GM06990 (cell line): Measurements from ENCODE around the gene EBF3.

Source experiments
- DNase-seq: peaks from one replicate; pipeline ENCODE4 v3.0.0-alpha.2; 2011; ENCODE audit not compliant: insufficient read length; ENCODE audit errors: extremely low read depth
- H3K27me3 ChIP-seq: replicated peaks from 2 replicates; pipeline ENCODE4 v1.6.0; 2011; ENCODE audit warnings: low read length; ENCODE audit not compliant: control insufficient read depth, insufficient read depth
- H3K36me3 ChIP-seq: 2 replicates; pipeline ENCODE4 v1.5.1; 2011; ENCODE audit warnings: low read length; ENCODE audit not compliant: control insufficient read depth, insufficient read depth
- H3K4me3 ChIP-seq: replicated peaks from 2 replicates; pipeline ENCODE4 v1.5.1; 2011; ENCODE audit warnings: low read depth, mild to moderate bottlenecking, control low read depth, low read length
- CTCF ChIP-seq: IDR thresholded peaks from 2 replicates; pipeline ENCODE4 v1.5.1; 2011; ENCODE audit warnings: low read length, control low read depth, mild to moderate bottlenecking, inconsistent platforms; ENCODE audit not compliant: insufficient read depth, poor library complexity, severe bottlenecking

The EBF3 gene

GRCh38 chr10:129935102-129935866, 28.8 kb downstream of the EBF3 start:
- no peaks in the 10 kb centered on the region for H3K36me3 ChIP-seq
- TF ChIP-seq CTCF, result no peak
- H3K4me3 ChIP-seq, result no peak overlapping the region
- no peak for DNase-seq
- H3K27me3 ChIP-seq, result no peaks in the 10 kb centered on the region

- no peak for DNase-seq
- TF ChIP-seq CTCF, result no peak
- Histone ChIP-seq H3K4me3 (no peak overlapping the region), H3K36me3 (no peaks in the 10 kb centered on the region), H3K27me3 (no peaks in the 10 kb centered on the region)
Measured at GRCh38 chr10:129934196-129934925, 29.7 kb downstream of the EBF3 start.

GRCh38 chr10:129933456-129934092, 30.5 kb downstream of the EBF3 start:
- Histone ChIP-seq H3K36me3 (no peaks in the 10 kb centered on the region), H3K4me3 (no peak overlapping the region), H3K27me3 (no peaks in the 10 kb centered on the region)
- no peak for TF ChIP-seq CTCF
- DNase-seq, result no peak

GRCh38 chr10:129932751-129933433, 31.2 kb downstream of the EBF3 start:
- DNase-seq, result no peak
- H3K36me3 ChIP-seq, result no peaks in the 10 kb centered on the region
- H3K27me3 ChIP-seq, result no peaks in the 10 kb centered on the region
- H3K4me3 ChIP-seq, result no peak overlapping the region
- TF ChIP-seq CTCF, result no peak

GRCh38 chr10:129932182-129932581, 31.9 kb downstream of the EBF3 start:
- H3K36me3 ChIP-seq, result no peaks in the 10 kb centered on the region
- TF ChIP-seq CTCF, result no peak
- H3K27me3 ChIP-seq, result no peaks in the 10 kb centered on the region
- H3K4me3 ChIP-seq, result no peak overlapping the region
- DNase-seq, result no peak
